ENCODE results near the gene KIAA0930.

KIAA0930 gene

GRCh38 chr22:45144916-45145315 is 95.8 kb downstream of the KIAA0930 start:
- no peak for DNase-seq (ENCODE audit: low spot score)
- TF ChIP-seq, protein P1, sequence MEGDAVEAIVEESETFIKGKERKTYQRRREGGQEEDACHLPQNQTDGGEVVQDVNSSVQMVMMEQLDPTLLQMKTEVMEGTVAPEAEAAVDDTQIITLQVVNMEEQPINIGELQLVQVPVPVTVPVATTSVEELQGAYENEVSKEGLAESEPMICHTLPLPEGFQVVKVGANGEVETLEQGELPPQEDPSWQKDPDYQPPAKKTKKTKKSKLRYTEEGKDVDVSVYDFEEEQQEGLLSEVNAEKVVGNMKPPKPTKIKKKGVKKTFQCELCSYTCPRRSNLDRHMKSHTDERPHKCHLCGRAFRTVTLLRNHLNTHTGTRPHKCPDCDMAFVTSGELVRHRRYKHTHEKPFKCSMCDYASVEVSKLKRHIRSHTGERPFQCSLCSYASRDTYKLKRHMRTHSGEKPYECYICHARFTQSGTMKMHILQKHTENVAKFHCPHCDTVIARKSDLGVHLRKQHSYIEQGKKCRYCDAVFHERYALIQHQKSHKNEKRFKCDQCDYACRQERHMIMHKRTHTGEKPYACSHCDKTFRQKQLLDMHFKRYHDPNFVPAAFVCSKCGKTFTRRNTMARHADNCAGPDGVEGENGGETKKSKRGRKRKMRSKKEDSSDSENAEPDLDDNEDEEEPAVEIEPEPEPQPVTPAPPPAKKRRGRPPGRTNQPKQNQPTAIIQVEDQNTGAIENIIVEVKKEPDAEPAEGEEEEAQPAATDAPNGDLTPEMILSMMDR (IDR thresholded peaks at IDR 0.05; ENCODE audit: borderline replicate concordance, control extremely low read depth, extremely low read depth, insufficient read depth, missing control alignments) = no peak
- in situ Hi-C loops (cut with MboI; ENCODE audit: low sequenced_read_pairs, unreplicated experiment) = no loop called here

DNA sequence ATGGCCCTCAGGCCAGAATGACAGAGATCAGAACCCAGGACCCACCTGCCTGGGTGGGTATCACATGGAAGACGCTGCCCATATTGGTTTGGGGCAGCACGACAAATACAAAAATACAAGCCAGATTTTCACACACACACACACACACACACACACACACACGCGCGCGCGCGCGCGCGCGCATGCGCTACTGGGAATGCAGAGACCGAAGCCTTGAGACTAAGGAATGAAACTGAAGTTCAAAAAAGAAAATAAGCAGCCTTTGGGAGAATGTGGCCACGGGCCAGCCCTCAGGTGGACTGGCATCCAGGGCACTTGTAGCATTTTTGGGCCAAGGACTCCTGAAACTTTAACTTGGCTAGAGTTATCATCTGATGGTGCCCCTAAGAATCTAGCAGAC is 98.3 kb downstream of the KIAA0930 start:
- TF ChIP-seq, protein P1 (IDR thresholded peaks at IDR 0.05; ENCODE audit: borderline replicate concordance, control extremely low read depth, extremely low read depth, insufficient read depth, missing control alignments) = no peak
- in situ Hi-C loops (cut with MboI; ENCODE audit: low sequenced_read_pairs, unreplicated experiment) = no loop called here
- no peak for DNase-seq (ENCODE audit: low spot score)
